ENCODE data around the gene ADCY5.

Gene ADCY5

GRCh38 chr3:123365450-123366143, 83.3 kb downstream of the ADCY5 start:
- DNase-seq, result peak in 3 of 4 experiments; percentile 1 to 10 (median 5)

GRCh38 chr3:123361071-123361470, 87.8 kb downstream of the ADCY5 start:
- no peak for DNase-seq

- DNase-seq, result no peak
These were observed 91.6 kb downstream of the ADCY5 start for GRCh38 chr3:123357275-123357674.

GRCh38 chr3:123353850-123354233, 95.0 kb downstream of the ADCY5 start:
- no peak for DNase-seq

- no peak for DNase-seq
These were observed 95.6 kb downstream of the ADCY5 start for GRCh38 chr3:123353227-123353849.

DNA sequence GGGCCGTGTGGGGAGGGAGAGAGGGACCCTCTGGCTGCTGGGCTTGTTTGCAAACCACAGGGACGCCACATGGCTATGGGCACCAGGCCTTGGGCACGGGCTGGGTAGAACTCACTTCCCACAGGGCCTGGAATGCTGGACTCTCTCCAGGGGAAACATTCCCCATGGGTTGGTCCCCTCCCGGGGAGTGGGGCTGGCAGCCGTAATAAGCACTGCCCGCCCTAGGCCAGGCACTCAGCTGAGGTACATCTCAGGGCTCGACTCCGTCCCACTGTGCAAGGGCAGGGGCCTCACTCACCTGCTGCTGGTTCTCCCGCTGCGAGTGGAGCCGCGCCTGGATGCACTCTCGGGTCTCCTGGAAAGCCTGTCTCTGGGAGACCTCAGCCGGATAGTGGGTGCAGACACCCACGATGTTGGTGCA, 96.7 kb downstream of the ADCY5 start:
- DNase-seq, result no peak

GRCh38 chr3:123351501-123351900, 97.4 kb downstream of the ADCY5 start:
- no peak for DNase-seq

DNA sequence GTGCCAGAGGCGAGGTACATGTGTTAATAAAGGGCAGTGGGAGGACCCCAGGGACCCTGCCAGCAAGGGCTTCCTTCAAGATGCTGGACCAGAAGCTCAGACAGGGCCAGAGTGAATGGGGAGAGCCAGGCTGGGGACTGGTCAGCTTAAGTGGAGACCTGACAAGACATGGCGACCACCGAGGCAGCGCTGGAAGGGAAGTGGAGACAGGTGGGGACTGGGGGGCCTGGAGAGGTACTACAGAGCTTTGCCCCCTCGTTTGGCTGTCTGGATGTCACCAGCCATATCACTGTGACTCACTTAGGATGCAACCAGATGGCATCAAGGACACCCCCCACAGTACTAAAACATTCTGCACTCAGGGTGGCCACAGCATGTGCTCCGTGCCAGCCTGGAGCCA, 97.9 kb downstream of the ADCY5 start:
- DNase-seq, result no peak

GRCh38 chr3:123349566-123350435, 99.1 kb downstream of the ADCY5 start:
- no peak for DNase-seq

DNA sequence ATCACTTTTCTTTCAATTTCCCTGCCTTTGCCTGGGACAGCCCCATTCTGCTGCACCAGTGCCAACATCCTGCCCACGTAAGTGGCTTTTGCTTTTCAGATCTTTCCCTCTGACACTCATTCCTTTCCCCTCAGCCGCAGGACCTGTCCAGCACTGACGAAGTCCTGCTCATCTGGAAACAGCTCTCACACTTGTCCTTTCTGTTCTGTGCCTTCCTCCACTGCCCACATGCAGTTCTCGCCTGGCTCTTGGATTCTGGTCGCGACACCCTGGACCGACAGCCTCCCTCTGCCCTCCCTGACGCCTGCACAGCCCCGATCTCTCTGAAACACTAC, 99.7 kb downstream of the ADCY5 start:
- no peak for DNase-seq

DNA sequence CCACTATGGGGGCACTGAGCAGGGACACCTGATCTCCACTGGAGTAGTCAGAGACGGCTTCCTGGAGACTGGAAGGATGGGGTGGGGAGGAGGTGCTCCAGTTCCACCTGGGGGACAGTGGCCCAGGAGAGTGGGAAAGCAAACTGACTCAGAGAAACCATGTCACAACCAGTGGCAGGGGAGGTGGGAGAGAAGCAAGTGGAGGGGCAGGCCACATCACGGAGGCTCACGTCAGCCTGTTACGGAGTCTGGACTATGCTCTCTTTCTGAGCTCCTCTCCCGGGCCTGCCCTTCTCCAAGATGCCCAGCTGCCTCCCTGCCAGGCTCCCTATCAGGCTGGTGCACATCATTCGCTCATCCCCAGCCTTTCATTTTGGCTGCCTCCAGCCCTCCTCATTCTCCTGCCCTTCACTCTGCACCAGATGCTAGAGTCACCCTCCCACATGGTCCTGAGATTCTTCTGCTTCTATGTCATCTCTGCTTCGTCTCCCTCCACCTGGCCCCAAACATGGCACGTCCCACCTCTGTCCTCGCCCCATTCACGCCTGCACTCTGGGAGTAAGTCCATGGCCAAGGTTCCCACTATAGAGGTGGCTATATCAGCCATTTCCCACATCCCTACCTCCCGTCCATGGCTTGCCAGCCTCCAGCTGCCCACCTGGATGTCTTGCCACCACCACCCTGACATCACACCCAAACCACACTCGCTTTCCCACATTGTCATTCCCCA, 100.3 kb downstream of the ADCY5 start:
- DNase-seq, result no peak

DNA sequence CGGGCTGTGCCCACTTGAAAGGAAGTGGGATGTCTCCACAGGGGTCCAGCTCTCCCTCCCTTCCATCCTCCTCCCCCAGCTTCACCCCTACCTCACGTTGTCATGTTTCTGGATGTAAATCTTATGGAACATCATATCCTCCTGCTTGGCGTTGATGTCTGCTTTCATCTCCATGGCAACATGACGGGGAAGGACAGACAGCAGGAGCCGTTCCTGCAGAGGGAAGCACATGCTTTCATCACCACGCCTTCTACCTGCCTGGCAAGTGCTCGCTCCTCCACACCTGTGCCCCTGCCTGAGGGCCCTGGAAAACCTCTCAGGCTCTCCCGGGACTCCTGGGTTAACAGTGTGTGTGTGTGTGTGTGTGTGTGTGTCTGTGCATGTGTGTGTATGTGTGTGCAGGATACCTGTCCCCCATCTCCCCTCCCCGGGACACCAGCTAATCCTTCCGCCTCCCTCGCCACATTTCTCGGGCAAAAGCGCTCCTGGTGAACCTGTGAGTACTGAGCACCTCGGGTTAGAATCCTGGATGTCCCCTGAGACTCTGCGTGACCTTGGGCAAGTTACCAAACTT, 101.1 kb downstream of the ADCY5 start:
- no peak for DNase-seq

- DNase-seq, result no peak
These were observed 101.7 kb downstream of the ADCY5 start for GRCh38 chr3:123347205-123347604.

- DNase-seq, result no peak
These were observed 102.9 kb downstream of the ADCY5 start for GRCh38 chr3:123346021-123346420.

DNA sequence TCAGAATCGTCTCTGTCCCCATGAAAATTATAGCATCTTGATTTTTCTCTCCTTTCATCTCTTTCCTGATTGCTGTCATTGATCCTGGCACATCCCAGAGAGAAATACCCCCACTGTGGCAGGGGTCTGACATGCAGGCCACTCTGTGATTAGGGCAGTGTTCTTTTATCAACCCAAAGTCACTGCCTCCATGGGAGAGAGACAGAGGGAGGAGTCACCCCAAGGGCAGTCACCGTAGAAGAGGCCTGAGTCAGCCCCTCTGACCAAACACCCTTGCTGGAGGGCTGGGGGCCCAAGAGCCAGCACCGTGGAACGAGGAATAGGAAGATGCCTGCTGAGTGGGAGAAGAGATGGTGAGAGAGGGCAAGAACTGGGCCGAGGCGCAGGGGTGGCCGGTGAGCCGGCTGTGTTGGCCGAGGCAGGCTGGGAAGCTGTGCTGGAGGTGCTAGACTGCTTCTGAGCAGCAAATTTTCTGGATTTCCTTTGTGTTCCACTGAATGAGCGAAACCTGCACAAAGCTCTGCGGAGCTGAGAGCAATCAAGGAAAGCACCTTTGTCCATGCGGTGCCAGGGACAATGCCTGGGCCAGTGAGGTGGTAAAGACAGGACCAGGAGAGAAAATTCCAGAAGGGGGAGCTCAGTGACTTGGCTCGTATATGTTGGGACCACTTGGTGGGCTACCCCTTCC, 103.8 kb downstream of the ADCY5 start:
- no peak for DNase-seq

GRCh38 chr3:123344175-123344906, 104.5 kb downstream of the ADCY5 start:
- DNase-seq, result no peak

GRCh38 chr3:123343296-123344174, 105.4 kb downstream of the ADCY5 start:
- DNase-seq, result no peak

- no peak for DNase-seq
These were observed 106.2 kb downstream of the ADCY5 start for GRCh38 chr3:123342631-123343080.

DNA sequence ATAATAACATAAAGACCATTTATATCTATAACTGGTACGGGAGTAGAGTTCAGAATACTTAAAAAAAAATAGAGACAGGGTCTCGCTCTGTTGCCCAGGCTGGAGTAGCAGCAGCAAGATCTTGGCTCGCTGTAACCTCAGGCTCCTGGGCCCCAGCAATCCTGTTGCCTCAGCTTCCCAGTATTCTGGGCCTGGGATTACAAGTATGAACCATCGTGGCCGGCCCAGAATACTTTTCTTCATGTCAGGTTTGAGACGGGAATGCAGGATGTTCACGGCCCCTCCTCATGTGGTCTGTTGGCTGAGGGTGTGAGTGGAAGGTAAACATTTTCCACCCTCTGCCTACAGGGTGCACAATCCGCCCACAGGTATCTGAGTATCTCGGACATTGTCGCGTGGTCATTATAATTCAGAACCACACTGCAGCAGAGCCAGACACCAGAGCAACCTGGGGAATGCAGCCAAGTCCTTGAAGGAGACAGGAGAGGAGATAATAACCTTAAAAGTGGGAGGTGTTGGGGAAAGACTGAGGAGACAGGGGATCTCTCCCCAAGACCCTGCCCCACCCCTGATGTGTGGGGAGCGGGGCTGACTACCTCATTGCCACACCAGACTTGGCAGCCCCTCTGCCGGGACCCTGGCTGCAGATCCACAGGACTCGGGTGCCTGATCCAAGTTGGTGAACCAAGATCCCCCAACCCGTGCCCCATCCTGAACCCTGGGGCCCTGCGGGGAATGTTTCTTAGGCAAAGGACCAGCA, 106.8 kb downstream of the ADCY5 start:
- DNase-seq, result no peak

Data from suppressor macrophage (primary cell).